ENCODE data around the gene LRRC26.

DNA sequence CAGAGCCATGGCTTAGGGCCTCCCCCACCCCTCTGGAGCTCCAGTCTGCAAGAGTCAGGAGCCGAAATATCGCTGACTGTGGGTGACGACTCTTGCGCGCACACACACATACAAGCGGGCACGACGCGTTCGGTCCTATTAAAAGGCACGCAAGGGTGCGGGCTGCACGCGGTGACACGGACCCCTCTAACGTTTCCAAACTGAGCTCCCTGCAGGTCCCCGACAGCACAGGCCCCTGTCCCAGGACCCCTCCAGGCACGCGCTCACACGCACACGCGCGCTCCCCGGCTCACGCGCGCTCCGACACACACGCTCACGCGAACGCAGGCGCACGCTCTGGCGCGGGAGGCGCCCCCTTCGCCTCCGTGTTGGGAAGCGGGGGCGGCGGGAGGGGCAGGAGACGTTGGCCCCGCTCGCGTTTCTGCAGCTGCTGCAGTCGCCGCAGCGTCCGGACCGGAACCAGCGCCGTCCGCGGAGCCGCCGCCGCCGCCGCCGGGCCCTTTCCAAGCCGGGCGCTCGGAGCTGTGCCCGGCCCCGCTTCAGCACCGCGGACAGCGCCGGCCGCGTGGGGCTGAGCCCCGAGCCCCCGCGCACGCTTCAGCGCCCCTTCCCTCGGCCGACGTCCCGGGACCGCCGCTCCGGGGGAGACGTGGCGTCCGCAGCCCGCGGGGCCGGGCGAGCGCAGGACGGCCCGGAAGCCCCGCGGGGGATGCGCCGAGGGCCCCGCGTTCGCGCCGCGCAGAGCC is 31.0 kb downstream of the LRRC26 start, which contains the start of gene GRIN1:
- TF ChIP-seq, protein P1, sequence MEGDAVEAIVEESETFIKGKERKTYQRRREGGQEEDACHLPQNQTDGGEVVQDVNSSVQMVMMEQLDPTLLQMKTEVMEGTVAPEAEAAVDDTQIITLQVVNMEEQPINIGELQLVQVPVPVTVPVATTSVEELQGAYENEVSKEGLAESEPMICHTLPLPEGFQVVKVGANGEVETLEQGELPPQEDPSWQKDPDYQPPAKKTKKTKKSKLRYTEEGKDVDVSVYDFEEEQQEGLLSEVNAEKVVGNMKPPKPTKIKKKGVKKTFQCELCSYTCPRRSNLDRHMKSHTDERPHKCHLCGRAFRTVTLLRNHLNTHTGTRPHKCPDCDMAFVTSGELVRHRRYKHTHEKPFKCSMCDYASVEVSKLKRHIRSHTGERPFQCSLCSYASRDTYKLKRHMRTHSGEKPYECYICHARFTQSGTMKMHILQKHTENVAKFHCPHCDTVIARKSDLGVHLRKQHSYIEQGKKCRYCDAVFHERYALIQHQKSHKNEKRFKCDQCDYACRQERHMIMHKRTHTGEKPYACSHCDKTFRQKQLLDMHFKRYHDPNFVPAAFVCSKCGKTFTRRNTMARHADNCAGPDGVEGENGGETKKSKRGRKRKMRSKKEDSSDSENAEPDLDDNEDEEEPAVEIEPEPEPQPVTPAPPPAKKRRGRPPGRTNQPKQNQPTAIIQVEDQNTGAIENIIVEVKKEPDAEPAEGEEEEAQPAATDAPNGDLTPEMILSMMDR (IDR thresholded peaks at IDR 0.05), result no peak
- no peak for TF ChIP-seq POLR2A (IDR thresholded peaks at IDR 0.05)

All from right lobe of liver (tissue), 4 donors.